K562 (cell line): Measurements from ENCODE around the gene GPC2. TPM values are rescaled to one million over a fixed set of nuclear protein-coding genes. Genes with fewer than 3 reads are reported as not detected.

Experiments
- CHD1 ChIP-seq: fragments of 200-600 bp; sonication (generic); IDR thresholded peaks from one replicate; pipeline ENCODE4 v1.6.1; 2012; ENCODE audit warnings: mild to moderate bottlenecking, moderate library complexity, low read length, inconsistent platforms
- CHD4 ChIP-seq: fragments of 200-600 bp; sonication (generic); IDR thresholded peaks from 3 replicates; pipeline ENCODE4 v1.6.1; 2012; ENCODE audit warnings: low read depth, mild to moderate bottlenecking, mixed read lengths, low read length, inconsistent platforms; ENCODE audit not compliant: insufficient read depth, insufficient replicate concordance, poor library complexity, severe bottlenecking
- CREM ChIP-seq: IDR thresholded peaks from 2 replicates; pipeline ENCODE4 v1.6.1; 2014; ENCODE audit warnings: antibody characterized with exemption, low read depth
- ELF1 ChIP-seq: fragments of 200-800 bp; sonication (Bioruptor generic); IDR thresholded peaks from 2 replicates; pipeline ENCODE4 v1.6.1; 2016; ENCODE audit warnings: missing genetic modification characterization, missing compliant biosample characterization
- GATAD2A ChIP-seq: fragments of 450-650 bp; IDR thresholded peaks from 2 replicates; pipeline ENCODE4 v1.6.1; 2017
- KLF13 ChIP-seq: fragments of 450-650 bp; IDR thresholded peaks from 2 replicates; pipeline ENCODE4 v1.6.1; 2016; ENCODE audit warnings: missing genetic modification characterization, low read depth, mild to moderate bottlenecking, missing compliant biosample characterization, moderate library complexity, borderline replicate concordance
- MBD2 ChIP-seq: sonication (generic); IDR thresholded peaks from 2 replicates; pipeline ENCODE4 v1.6.1; 2016; ENCODE audit warnings: low read depth, borderline replicate concordance
- MYNN ChIP-seq, 2 experiments: sonication (generic); formaldehyde crosslinking in 1 of 2; IDR thresholded peaks; 2 replicates each; pipeline versions ENCODE4 v1.5.0 to v1.6.1; 2016 to 2020; ENCODE audit warnings: antibody characterized with exemption in 1 of 2, missing genetic modification reagents in 1 of 2
- PCBP1 ChIP-seq: fragments of 200-400 bp; formaldehyde crosslinking; IDR thresholded peaks from 2 replicates; pipeline ENCODE4 v1.6.1; 2018; ENCODE audit warnings: mild to moderate bottlenecking, low read depth, low read length; ENCODE audit not compliant: poor library complexity, severe bottlenecking
- POLR2AphosphoS2 ChIP-seq: IDR thresholded peaks from 2 replicates; pipeline ENCODE4 v1.6.1; 2012; ENCODE audit warnings: low read length, improper control_type of control experiment
- SMARCA5 ChIP-seq: fragments of 450-650 bp; IDR thresholded peaks from 2 replicates; pipeline ENCODE4 v1.6.1; 2016
- TBL1XR1 ChIP-seq, 2 experiments: IDR thresholded peaks; 2 replicates each; pipeline ENCODE4 v1.6.1; 2012; ENCODE audit warnings: improper control_type of control experiment in 2 of 2, low read length in 2 of 2, mild to moderate bottlenecking in 1 of 2
- ZNF212 ChIP-seq: fragments of 450-650 bp; formaldehyde crosslinking; IDR thresholded peaks from 2 replicates; pipeline ENCODE4 v1.4.0; 2020; ENCODE audit warnings: mild to moderate bottlenecking
- ZNF41 ChIP-seq: fragments of 250-450 bp; sonication (Bioruptor Pico); conservative IDR thresholded peaks from 2 replicates; pipeline ENCODE4 v1.4.0; 2020; ENCODE audit warnings: mild to moderate bottlenecking
- ZNF445 ChIP-seq: fragments of 250-450 bp; sonication (Bioruptor Pico); IDR thresholded peaks from 2 replicates; pipeline ENCODE4 v1.4.0; 2020; ENCODE audit warnings: low read depth, mild to moderate bottlenecking, moderate library complexity
- polyA plus RNA-seq, 8 experiments: library from polyadenylated mRNA; depleted of rRNA in 4 of 8; stranded (reverse) in 5 of 8; unstranded in 3 of 8; fragments of >200 nt; fragmentation: Nextera tagmentation in 2 of 8; fragmentation: Illumina TruSeq in 1 of 8; extraction: Ambion mirVana in 2 of 8; extraction: Trizol in 1 of 8; gene quantifications; 2 replicates each; pipeline versions ENCODE4 v1.2.1 to v1.2.3, GENCODE V29; 2011 to 2014; ENCODE audit warnings: inconsistent platforms in 1 of 8, missing spikeins in 1 of 8
- total RNA-seq, 7 experiments: library from RNA; depleted of rRNA in 6 of 7; stranded (reverse); fragments of >200 nt in 6 of 7; fragmentation: Illumina TruSeq in 2 of 7; extraction: Trizol in 2 of 7; gene quantifications; 2 replicates each; pipeline versions ENCODE4 v1.2.1 to v1.2.3, GENCODE V29; 2011 to 2021; ENCODE audit warnings: low replicate concordance in 1 of 7
- TF ChIP-seq, protein P1 (sequence below), 2 experiments: IDR thresholded peaks; 2 replicates each; pipeline ENCODE4 v1.6.1; 2011; ENCODE audit warnings: borderline replicate concordance in 1 of 2, control low read depth in 1 of 2, low read depth in 1 of 2, low read length in 1 of 2, mild to moderate bottlenecking in 1 of 2, mixed read lengths in 1 of 2, moderate library complexity in 1 of 2; ENCODE audit not compliant: insufficient read depth in 1 of 2, insufficient read length in 1 of 2, poor library complexity in 1 of 2, severe bottlenecking in 1 of 2; ENCODE audit errors: extremely low read depth in 1 of 2
- TF ChIP-seq, protein P2 (sequence below): sonication (generic); formaldehyde crosslinking; IDR thresholded peaks from 2 replicates; pipeline ENCODE4 v1.8.0; 2022; ENCODE audit warnings: mild to moderate bottlenecking, missing genetic modification reagents
- TF ChIP-seq, protein P3 (sequence below): IDR thresholded peaks from 2 replicates; pipeline ENCODE4 v1.6.1; 2011; ENCODE audit warnings: borderline replicate concordance, low read depth, mild to moderate bottlenecking, moderate library complexity, low read length; ENCODE audit not compliant: insufficient read depth, poor library complexity, severe bottlenecking

The GPC2 gene
- total and polyA plus RNA-seq, 9 of the 15 experiments (the other 6 are each of a cell fraction or from before 2014, with no cell fraction given), result 0.06 to 7.7 (median 1.4) TPM; not detected in 1

DNA sequence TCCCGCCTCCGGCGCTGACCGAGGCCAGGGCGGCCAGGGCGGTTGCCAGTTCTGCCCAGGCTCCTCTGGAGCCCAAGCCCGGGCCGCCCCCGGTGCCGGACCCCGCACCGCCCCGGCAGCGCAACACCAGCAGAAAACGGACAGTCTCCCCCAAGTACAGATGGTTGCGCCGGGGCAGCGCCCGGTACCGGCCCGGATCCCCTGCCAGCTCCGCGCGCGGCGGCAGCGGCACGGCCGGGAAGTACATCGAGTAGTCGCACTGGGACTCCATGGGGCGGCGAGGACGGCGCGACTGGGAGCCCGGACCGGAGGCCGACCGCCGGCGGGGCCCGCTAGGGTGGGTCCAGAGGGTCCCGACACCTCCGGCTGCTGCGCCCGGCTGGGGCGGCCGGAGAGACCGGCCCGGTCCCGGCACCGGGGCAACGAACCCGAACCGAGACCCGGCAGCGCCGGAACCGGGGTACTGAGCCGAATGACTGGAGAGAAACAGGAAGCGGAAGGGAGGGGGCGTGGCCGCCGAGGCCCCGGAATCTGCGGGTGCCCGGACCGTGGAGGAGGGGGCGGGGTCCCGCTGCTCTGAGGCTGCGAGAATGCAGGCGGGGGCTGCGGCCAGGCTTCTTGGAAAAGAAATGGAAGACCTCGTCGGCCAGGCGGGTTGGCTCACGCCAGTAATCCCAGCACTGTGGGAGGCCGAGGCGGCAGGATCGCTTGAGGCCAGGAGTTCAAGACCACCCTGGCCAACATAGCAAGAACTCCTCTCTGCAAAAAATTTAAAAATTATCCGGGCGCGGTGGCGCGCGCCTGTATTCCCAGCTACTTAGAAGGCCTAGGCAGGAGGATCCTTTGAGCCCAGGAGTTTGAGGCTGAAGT, 18.7 kb downstream of the GPC2 start, which contains the start of gene TRAPPC14 (continued):
- TF ChIP-seq, protein P1, sequence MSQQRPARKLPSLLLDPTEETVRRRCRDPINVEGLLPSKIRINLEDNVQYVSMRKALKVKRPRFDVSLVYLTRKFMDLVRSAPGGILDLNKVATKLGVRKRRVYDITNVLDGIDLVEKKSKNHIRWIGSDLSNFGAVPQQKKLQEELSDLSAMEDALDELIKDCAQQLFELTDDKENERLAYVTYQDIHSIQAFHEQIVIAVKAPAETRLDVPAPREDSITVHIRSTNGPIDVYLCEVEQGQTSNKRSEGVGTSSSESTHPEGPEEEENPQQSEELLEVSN (IDR thresholded peaks at IDR 0.05; ENCODE audit: borderline replicate concordance in 1 of 2, extremely low read depth in 1 of 2, insufficient read depth in 1 of 2, insufficient read length in 1 of 2, low read depth in 1 of 2, low read length in 1 of 2, poor library complexity in 1 of 2, severe bottlenecking in 1 of 2), result peak in 1 of 2 experiments; percentile 42
- TF ChIP-seq ZNF212 (CRISPR knock-in tag) (no peak), KLF13 (tag) (peak; percentile 97), CHD1 (peak; percentile 56), TBL1XR1 (IDR thresholded peaks at IDR 0.05; ENCODE audit: low read length in 2 of 2) (no peak; a peak in 1 of 4 replicates), PCBP1 (peak; percentile 21), SMARCA5 (no peak), MBD2 (peak; percentile 41; the same call in 1 of the 2 replicates), MYNN (IDR thresholded peaks at IDR 0.05) (no peak; the same call in 1 of the 2 replicates), MYNN (CRISPR knock-in tag; IDR thresholded peaks at IDR 0.05) (no peak), POLR2AphosphoS2 (no peak), GATAD2A (no peak), CREM (peak; percentile 66), ELF1 (tag) (peak; percentile 88), CHD4 (peak; percentile 73), ZNF445 (CRISPR knock-in tag) (no peak), ZNF41 (CRISPR knock-in tag) (0 out of 2 replicates have a peak, but pooled peaks have one; percentile 28)
- TF ChIP-seq, protein P2, sequence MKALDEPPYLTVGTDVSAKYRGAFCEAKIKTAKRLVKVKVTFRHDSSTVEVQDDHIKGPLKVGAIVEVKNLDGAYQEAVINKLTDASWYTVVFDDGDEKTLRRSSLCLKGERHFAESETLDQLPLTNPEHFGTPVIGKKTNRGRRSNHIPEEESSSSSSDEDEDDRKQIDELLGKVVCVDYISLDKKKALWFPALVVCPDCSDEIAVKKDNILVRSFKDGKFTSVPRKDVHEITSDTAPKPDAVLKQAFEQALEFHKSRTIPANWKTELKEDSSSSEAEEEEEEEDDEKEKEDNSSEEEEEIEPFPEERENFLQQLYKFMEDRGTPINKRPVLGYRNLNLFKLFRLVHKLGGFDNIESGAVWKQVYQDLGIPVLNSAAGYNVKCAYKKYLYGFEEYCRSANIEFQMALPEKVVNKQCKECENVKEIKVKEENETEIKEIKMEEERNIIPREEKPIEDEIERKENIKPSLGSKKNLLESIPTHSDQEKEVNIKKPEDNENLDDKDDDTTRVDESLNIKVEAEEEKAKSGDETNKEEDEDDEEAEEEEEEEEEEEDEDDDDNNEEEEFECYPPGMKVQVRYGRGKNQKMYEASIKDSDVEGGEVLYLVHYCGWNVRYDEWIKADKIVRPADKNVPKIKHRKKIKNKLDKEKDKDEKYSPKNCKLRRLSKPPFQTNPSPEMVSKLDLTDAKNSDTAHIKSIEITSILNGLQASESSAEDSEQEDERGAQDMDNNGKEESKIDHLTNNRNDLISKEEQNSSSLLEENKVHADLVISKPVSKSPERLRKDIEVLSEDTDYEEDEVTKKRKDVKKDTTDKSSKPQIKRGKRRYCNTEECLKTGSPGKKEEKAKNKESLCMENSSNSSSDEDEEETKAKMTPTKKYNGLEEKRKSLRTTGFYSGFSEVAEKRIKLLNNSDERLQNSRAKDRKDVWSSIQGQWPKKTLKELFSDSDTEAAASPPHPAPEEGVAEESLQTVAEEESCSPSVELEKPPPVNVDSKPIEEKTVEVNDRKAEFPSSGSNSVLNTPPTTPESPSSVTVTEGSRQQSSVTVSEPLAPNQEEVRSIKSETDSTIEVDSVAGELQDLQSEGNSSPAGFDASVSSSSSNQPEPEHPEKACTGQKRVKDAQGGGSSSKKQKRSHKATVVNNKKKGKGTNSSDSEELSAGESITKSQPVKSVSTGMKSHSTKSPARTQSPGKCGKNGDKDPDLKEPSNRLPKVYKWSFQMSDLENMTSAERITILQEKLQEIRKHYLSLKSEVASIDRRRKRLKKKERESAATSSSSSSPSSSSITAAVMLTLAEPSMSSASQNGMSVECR (CRISPR knock-in tag), result peak; percentile 88
- TF ChIP-seq, protein P3, sequence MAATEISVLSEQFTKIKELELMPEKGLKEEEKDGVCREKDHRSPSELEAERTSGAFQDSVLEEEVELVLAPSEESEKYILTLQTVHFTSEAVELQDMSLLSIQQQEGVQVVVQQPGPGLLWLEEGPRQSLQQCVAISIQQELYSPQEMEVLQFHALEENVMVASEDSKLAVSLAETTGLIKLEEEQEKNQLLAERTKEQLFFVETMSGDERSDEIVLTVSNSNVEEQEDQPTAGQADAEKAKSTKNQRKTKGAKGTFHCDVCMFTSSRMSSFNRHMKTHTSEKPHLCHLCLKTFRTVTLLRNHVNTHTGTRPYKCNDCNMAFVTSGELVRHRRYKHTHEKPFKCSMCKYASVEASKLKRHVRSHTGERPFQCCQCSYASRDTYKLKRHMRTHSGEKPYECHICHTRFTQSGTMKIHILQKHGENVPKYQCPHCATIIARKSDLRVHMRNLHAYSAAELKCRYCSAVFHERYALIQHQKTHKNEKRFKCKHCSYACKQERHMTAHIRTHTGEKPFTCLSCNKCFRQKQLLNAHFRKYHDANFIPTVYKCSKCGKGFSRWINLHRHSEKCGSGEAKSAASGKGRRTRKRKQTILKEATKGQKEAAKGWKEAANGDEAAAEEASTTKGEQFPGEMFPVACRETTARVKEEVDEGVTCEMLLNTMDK, result no peak
